Transverse colon (tissue), 4 donors: ENCODE measurements around the gene ZNF423. TPM values are rescaled to one million over a fixed set of nuclear protein-coding genes. Genes with fewer than 3 reads are reported as not detected.

ENCODE experiments used
- DNase-seq: peaks from one replicate; pipeline ENCODE4 v3.0.0-alpha.2; 2019
- H3K27ac ChIP-seq, 4 donors: fragments of 200-600 bp; sonication (generic); 2 replicates each; pipeline ENCODE4 v1.5.1; 2016 to 2018; ENCODE audit warnings: inconsistent platforms in 4 of 4
- H3K27me3 ChIP-seq: fragments of 200-600 bp; sonication (generic); 2 replicates; pipeline ENCODE4 v1.5.1; 2017; ENCODE audit warnings: inconsistent platforms
- H3K36me3 ChIP-seq, 4 donors: fragments of 200-600 bp; sonication (generic); 2 replicates each; pipeline ENCODE4 v1.5.1; 2017 to 2019; ENCODE audit warnings: inconsistent platforms in 4 of 4
- H3K4me1 ChIP-seq, 4 donors: fragments of 200-600 bp; sonication (generic); 2 replicates each; pipeline ENCODE4 v1.5.1; 2017 to 2020; ENCODE audit warnings: inconsistent platforms in 4 of 4
- H3K4me3 ChIP-seq, 4 donors: fragments of 200-600 bp; sonication (generic); 1 replicate in 1 of 4; 2 replicates in 3 of 4; pipeline versions ENCODE4 v1.5.1 to v1.6.1; 2017 to 2019; ENCODE audit warnings: inconsistent platforms in 4 of 4
- H3K9me3 ChIP-seq, 2 donors: fragments of 200-600 bp; sonication (generic); 2 replicates each; pipeline ENCODE4 v1.5.1; 2017 to 2019; ENCODE audit warnings: inconsistent platforms in 2 of 2
- CTCF ChIP-seq, 5 experiments: fragments of 200-600 bp in 3 of 5; fragments of 450-650 bp in 2 of 5; sonication (generic) in 3 of 5; IDR thresholded peaks; 1 replicate in 2 of 5; 2 replicates in 3 of 5; pipeline ENCODE4 v1.5.1; 2016 to 2017; ENCODE audit warnings: antibody characterized with exemption in 5 of 5, inconsistent platforms in 3 of 5, mild to moderate bottlenecking in 2 of 5, moderate library complexity in 1 of 5
- EP300 ChIP-seq: sonication (generic); formaldehyde crosslinking; IDR thresholded peaks from one replicate; pipeline ENCODE4 v1.6.1; 2017; ENCODE audit warnings: antibody characterized with exemption, low read depth
- POLR2A ChIP-seq: fragments of 450-650 bp; IDR thresholded peaks from one replicate; pipeline ENCODE4 v1.6.1; 2016; ENCODE audit warnings: antibody characterized with exemption, mild to moderate bottlenecking, moderate library complexity
- POLR2AphosphoS5 ChIP-seq, 3 donors: sonication (generic); formaldehyde crosslinking; IDR thresholded peaks; one replicate each; pipeline ENCODE4 v1.6.1; 2016; ENCODE audit warnings: antibody characterized with exemption in 3 of 3
- WGBS, 2 donors: methylation state at CpG; one replicate each; pipeline ENCODE4 v1.1.5; 2018; ENCODE audit warnings: low coverage in 1 of 2; 5-methylcytosine and 5-hydroxymethylcytosine counted together
- in situ Hi-C, 4 donors: fragments of 200-750 bp; cut with MboI; loops; one replicate each; pipeline versions ENCODE4 v1.15.0 to v1.15.1; 2017; ENCODE audit warnings: low sequenced_read_pairs in 3 of 4, low pct_ligation_motif_present in 1 of 4, low pct_unique_long_range_greater_than_20kb in 1 of 4
- intact Hi-C: fragments of 100-400 bp; cut with DNase I; formaldehyde crosslinking; loops from one replicate; pipeline ENCODE4 v1.15.1; 2023; ENCODE audit warnings: low total_unique reads
- total RNA-seq, 4 donors: library from RNA; depleted of rRNA; stranded (reverse); fragments of >200 nt; gene quantifications; one replicate each; pipeline ENCODE4 v1.1.0, GENCODE V29; 2016

ZNF423 gene
- total RNA-seq, 4 donors from 2014 or later = 4.9 to 13.1 (median 7.2) TPM

- Histone ChIP-seq H3K9me3 (no peaks in the 10 kb centered on the region), H3K4me1 (no peaks in the 10 kb centered on the region), H3K4me3 (no peak overlapping the region), H3K36me3 (no peaks in the 10 kb centered on the region), H3K27me3 (no peaks in the 10 kb centered on the region), H3K27ac (no peak overlapping the region)
- no peak for DNase-seq
- 81 to 100% methylated on average over 1 to 28 of the region's 28 CpGs for WGBS, 2 donors
- TF ChIP-seq POLR2AphosphoS5 (IDR thresholded peaks at IDR 0.05) (no peak), POLR2A (no peak), CTCF (IDR thresholded peaks at IDR 0.05) (no peak), EP300 (no peak)
- in situ Hi-C loops (loop anchor here in 1 of 4 donors (25.0 kb wide), 1 partner anchor 174 kb away; no protein-coding TSS in a partner anchor), intact Hi-C loops (no loop called here)
Observed at GRCh38 chr16:49586466-49587450, 269.2 kb downstream of the ZNF423 start.

- Histone ChIP-seq H3K9me3 (no peaks in the 10 kb centered on the region), H3K4me1 (no peaks in the 10 kb centered on the region), H3K27me3 (no peaks in the 10 kb centered on the region), H3K36me3 (no peaks in the 10 kb centered on the region), H3K4me3 (no peak overlapping the region), H3K27ac (no peak overlapping the region)
- in situ Hi-C loops (loop anchor here in 1 of 4 donors (25.0 kb wide), 1 partner anchor 173 kb away; no protein-coding TSS in a partner anchor), intact Hi-C loops (no loop called here)
- no peak for DNase-seq
- TF ChIP-seq EP300 (no peak), CTCF (IDR thresholded peaks at IDR 0.05) (no peak), POLR2A (no peak), POLR2AphosphoS5 (IDR thresholded peaks at IDR 0.05) (no peak)
- 86 to 90% methylated on average over 6 to 11 of the region's 11 CpGs for WGBS, 2 donors
Observed at GRCh38 chr16:49585143-49585832, 270.6 kb downstream of the ZNF423 start.

GRCh38 chr16:49583911-49584310, 272.0 kb downstream of the ZNF423 start:
- intact Hi-C loops = no loop called here
- H3K27me3 ChIP-seq = no peaks in the 10 kb centered on the region
- TF ChIP-seq POLR2A = no peak
- no peak for TF ChIP-seq CTCF (IDR thresholded peaks at IDR 0.05)
- TF ChIP-seq EP300 = no peak
- TF ChIP-seq POLR2AphosphoS5 (IDR thresholded peaks at IDR 0.05) = no peak
- 79 to 88% methylated on average over 3 of the region's 3 CpGs for WGBS, 2 donors
- H3K27ac ChIP-seq = no peak overlapping the region
- no peak for DNase-seq
- in situ Hi-C loops = loop anchor here in 1 of 4 donors (25.0 kb wide), 1 partner anchor 172 kb away; no protein-coding TSS in a partner anchor
- H3K36me3 ChIP-seq = no peaks in the 10 kb centered on the region
- no peaks in the 10 kb centered on the region for H3K4me1 ChIP-seq
- no peak overlapping the region for H3K4me3 ChIP-seq
- H3K9me3 ChIP-seq = no peaks in the 10 kb centered on the region

- no peaks in the 10 kb centered on the region for H3K4me1 ChIP-seq
- H3K4me3 ChIP-seq = no peak overlapping the region
- WGBS, 2 donors = 78 to 82% methylated on average over 10 to 13 of the region's 13 CpGs
- H3K36me3 ChIP-seq = no peaks in the 10 kb centered on the region
- in situ Hi-C loops = loop anchor here in 1 of 4 donors (25.0 kb wide), 1 partner anchor 169 kb away; no protein-coding TSS in a partner anchor
- no peak for TF ChIP-seq EP300
- TF ChIP-seq POLR2A = no peak
- no peak for TF ChIP-seq POLR2AphosphoS5 (IDR thresholded peaks at IDR 0.05)
- no peak for TF ChIP-seq CTCF (IDR thresholded peaks at IDR 0.05)
- intact Hi-C loops = no loop called here
- no peak for DNase-seq
- H3K27me3 ChIP-seq = no peaks in the 10 kb centered on the region
- no peak overlapping the region for H3K27ac ChIP-seq
- H3K9me3 ChIP-seq = no peaks in the 10 kb centered on the region
Observed at GRCh38 chr16:49581630-49582298, 274.1 kb downstream of the ZNF423 start.
